OCI-LY1 (cell line): ENCODE measurements around the gene ZNF687.

Source experiments
- EZH2 ChIP-seq: fragments of 200-600 bp; sonication (generic), shearing (Covaris generic); IDR thresholded peaks from 2 replicates; pipeline ENCODE4 v1.8.0; 2017; ENCODE audit warnings: borderline replicate concordance, mixed run types, mild to moderate bottlenecking, antibody characterized with exemption, low read length, moderate library complexity, mixed read lengths
- TF ChIP-seq, protein P1 (sequence below): fragments of 200-600 bp; sonication (generic), shearing (Covaris generic); IDR thresholded peaks from 2 replicates; pipeline ENCODE4 v1.5.1; 2017; ENCODE audit warnings: mild to moderate bottlenecking, antibody characterized with exemption, low read length, moderate library complexity, mixed read lengths

- TF ChIP-seq, protein P1, sequence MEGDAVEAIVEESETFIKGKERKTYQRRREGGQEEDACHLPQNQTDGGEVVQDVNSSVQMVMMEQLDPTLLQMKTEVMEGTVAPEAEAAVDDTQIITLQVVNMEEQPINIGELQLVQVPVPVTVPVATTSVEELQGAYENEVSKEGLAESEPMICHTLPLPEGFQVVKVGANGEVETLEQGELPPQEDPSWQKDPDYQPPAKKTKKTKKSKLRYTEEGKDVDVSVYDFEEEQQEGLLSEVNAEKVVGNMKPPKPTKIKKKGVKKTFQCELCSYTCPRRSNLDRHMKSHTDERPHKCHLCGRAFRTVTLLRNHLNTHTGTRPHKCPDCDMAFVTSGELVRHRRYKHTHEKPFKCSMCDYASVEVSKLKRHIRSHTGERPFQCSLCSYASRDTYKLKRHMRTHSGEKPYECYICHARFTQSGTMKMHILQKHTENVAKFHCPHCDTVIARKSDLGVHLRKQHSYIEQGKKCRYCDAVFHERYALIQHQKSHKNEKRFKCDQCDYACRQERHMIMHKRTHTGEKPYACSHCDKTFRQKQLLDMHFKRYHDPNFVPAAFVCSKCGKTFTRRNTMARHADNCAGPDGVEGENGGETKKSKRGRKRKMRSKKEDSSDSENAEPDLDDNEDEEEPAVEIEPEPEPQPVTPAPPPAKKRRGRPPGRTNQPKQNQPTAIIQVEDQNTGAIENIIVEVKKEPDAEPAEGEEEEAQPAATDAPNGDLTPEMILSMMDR: no peak
- TF ChIP-seq EZH2: no peak
These were observed 5.8 kb downstream of the ZNF687 start for GRCh38 chr1:151287767-151288500.
